ENCODE measurements around the gene C22orf23. TPM values are rescaled to one million over a fixed set of nuclear protein-coding genes. Genes with fewer than 3 reads are reported as not detected.

Gene C22orf23
- total and polyA plus RNA-seq, 9 of the 15 experiments (the other 6 are each of a cell fraction or from before 2014, with no cell fraction given) = 0.25 to 1.0 (median 0.53) TPM

- TF ChIP-seq PHF8 (IDR thresholded peaks at IDR 0.05; ENCODE audit: borderline replicate concordance, low read length) (peak; percentile 90; the same call in 1 of the 2 replicates), POLR2A (conservative IDR thresholded peaks at IDR 0.05) (peak; percentile 87), RBFOX2 (IDR thresholded peaks at IDR 0.05; ENCODE audit: low read depth, low read length) (peak; percentile 90), SIN3A (IDR thresholded peaks at IDR 0.05; ENCODE audit: borderline replicate concordance in 2 of 2, control insufficient read depth in 1 of 2, low read depth in 2 of 2, low read length in 2 of 2) (peak in 1 of 2 experiments; percentile 81; a peak in 1 of 4 replicates), SAP30 (IDR thresholded peaks at IDR 0.05; ENCODE audit: borderline replicate concordance, insufficient read depth, low read depth, low read length, poor library complexity, severe bottlenecking) (peak; percentile 71), POLR2G (IDR thresholded peaks at IDR 0.05; ENCODE audit: low read depth, low read length) (peak; percentile 88), ATF7 (IDR thresholded peaks at IDR 0.05) (0 out of 2 replicates have a peak, but pooled peaks have one; percentile 18), POLR2B (IDR thresholded peaks at IDR 0.05; ENCODE audit: low read depth, partially characterized antibody) (peak; percentile 82), CBFA2T2 (conservative IDR thresholded peaks at IDR 0.05) (no peak), GABPA (tag; conservative IDR thresholded peaks at IDR 0.05; ENCODE audit: low read depth) (peak; percentile 89), USF1 (CRISPR knock-in tag; IDR thresholded peaks at IDR 0.05) (0 out of 2 replicates have a peak, but pooled peaks have one; percentile 15), HNRNPL (IDR thresholded peaks at IDR 0.05; ENCODE audit: low read depth, low read length) (no peak), SUPT5H (IDR thresholded peaks at IDR 0.05) (peak; percentile 85), RBBP5 (IDR thresholded peaks at IDR 0.05; ENCODE audit: borderline replicate concordance, insufficient read depth, low read length, poor library complexity, severe bottlenecking) (peak; percentile 80)
- TF ChIP-seq, protein P1, sequence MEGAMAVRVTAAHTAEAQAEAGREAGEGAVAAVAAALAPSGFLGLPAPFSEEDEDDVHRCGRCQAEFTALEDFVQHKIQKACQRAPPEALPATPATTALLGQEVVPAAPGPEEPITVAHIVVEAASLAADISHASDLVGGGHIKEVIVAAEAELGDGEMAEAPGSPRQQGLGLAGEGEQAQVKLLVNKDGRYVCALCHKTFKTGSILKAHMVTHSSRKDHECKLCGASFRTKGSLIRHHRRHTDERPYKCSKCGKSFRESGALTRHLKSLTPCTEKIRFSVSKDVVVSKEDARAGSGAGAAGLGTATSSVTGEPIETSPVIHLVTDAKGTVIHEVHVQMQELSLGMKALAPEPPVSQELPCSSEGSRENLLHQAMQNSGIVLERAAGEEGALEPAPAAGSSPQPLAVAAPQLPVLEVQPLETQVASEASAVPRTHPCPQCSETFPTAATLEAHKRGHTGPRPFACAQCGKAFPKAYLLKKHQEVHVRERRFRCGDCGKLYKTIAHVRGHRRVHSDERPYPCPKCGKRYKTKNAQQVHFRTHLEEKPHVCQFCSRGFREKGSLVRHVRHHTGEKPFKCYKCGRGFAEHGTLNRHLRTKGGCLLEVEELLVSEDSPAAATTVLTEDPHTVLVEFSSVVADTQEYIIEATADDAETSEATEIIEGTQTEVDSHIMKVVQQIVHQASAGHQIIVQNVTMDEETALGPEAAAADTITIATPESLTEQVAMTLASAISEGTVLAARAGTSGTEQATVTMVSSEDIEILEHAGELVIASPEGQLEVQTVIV (CRISPR knock-in tag; IDR thresholded peaks at IDR 0.05; ENCODE audit: borderline replicate concordance) = no peak
- TF ChIP-seq, protein P2, sequence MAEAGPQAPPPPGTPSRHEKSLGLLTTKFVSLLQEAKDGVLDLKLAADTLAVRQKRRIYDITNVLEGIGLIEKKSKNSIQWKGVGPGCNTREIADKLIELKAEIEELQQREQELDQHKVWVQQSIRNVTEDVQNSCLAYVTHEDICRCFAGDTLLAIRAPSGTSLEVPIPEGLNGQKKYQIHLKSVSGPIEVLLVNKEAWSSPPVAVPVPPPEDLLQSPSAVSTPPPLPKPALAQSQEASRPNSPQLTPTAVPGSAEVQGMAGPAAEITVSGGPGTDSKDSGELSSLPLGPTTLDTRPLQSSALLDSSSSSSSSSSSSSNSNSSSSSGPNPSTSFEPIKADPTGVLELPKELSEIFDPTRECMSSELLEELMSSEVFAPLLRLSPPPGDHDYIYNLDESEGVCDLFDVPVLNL (CRISPR knock-in tag; IDR thresholded peaks at IDR 0.05; ENCODE audit: low read depth) = no peak
- TF ChIP-seq, protein P3, sequence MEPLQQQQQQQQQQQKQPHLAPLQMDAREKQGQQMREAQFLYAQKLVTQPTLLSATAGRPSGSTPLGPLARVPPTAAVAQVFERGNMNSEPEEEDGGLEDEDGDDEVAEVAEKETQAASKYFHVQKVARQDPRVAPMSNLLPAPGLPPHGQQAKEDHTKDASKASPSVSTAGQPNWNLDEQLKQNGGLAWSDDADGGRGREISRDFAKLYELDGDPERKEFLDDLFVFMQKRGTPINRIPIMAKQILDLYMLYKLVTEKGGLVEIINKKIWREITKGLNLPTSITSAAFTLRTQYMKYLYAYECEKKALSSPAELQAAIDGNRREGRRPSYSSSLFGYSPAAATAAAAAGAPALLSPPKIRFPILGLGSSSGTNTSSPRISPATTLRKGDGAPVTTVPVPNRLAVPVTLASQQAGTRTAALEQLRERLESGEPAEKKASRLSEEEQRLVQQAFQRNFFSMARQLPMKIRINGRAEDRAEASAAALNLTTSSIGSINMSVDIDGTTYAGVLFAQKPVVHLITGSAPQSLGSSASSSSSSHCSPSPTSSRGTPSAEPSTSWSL (CRISPR knock-in tag; IDR thresholded peaks at IDR 0.05; ENCODE audit: borderline replicate concordance) = no peak
- TF ChIP-seq, protein P4, sequence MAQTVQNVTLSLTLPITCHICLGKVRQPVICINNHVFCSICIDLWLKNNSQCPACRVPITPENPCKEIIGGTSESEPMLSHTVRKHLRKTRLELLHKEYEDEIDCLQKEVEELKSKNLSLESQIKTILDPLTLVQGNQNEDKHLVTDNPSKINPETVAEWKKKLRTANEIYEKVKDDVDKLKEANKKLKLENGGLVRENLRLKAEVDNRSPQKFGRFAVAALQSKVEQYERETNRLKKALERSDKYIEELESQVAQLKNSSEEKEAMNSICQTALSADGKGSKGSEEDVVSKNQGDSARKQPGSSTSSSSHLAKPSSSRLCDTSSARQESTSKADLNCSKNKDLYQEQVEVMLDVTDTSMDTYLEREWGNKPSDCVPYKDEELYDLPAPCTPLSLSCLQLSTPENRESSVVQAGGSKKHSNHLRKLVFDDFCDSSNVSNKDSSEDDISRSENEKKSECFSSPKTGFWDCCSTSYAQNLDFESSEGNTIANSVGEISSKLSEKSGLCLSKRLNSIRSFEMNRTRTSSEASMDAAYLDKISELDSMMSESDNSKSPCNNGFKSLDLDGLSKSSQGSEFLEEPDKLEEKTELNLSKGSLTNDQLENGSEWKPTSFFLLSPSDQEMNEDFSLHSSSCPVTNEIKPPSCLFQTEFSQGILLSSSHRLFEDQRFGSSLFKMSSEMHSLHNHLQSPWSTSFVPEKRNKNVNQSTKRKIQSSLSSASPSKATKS (CRISPR knock-in tag; IDR thresholded peaks at IDR 0.05) = no peak
These were observed at the start of gene C22orf23, which contains the start of gene POLR2F (continued) for GRCh38 chr22:37953437-37954179.

Measured in K562 (cell line).